ENCODE measurements around the gene SIX2. TPM values are rescaled to one million over a fixed set of nuclear protein-coding genes. Genes with fewer than 3 reads are reported as not detected.

SIX2 gene
- total RNA-seq (ENCODE audit: low replicate concordance), result 0.38 and 0.47 TPM in 2 replicates

DNA sequence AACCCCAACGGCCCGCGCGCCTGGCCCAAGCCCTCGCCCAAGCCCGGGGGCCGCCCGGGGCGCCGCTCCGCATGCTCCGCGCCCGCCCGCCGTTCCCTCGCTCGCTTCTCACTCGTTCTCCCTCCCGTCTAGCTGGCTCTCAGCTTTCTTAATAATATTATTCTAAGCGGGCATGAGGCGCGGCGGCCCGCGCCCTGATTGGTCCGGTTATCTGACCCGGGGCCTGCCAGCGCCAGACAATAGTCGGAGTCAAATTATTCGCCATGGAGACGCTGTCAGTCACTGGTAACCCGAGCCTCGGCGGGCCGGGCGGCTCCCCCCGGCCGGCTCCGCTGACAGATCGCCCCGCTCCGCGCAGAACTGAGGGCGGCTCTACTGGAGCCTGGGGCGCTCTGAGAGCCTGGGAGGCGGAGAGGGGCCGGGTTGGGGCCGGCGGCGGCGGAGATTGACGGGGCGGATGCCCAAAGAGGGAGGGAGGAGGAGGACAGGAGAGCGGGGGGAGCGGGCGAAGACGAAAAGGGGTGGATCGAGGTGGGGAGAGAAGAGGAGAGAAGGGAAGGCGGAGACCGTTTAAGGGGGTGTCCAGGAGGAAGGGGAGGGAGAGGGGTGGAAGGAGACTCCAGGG is at the start of gene SIX2:
Gene SIX2 (minus strand): TSS at position 150 of the 625 bp plus-strand sequence. CDS start 342 bp downstream, outside the sequence.

Other genes with a start within 250 kb of the SIX2 start
- not detected in 2 replicates for gene SIX3, start 67.8 kb downstream of the SIX2 start, total RNA-seq (ENCODE audit: low replicate concordance)

All from smooth muscle cell of the coronary artery (primary cell).